NB4 (cell line): ENCODE data around the gene GATAD2B.

Experiments used
- DNase-seq: peaks from one replicate; pipeline ENCODE4 v3.0.0; 2010; ENCODE audit warnings: low read depth
- H3K4me3 ChIP-seq: one replicate; pipeline ENCODE4 v1.5.1; 2011; ENCODE audit warnings: mild to moderate bottlenecking, low read depth, low read length, moderate library complexity
- CTCF ChIP-seq: IDR thresholded peaks from one replicate; pipeline ENCODE4 v1.5.1; 2012; ENCODE audit warnings: low read depth, low read length
- MAX ChIP-seq: IDR thresholded peaks from 2 replicates; pipeline ENCODE4 v1.6.1; 2011; ENCODE audit warnings: low read depth, low read length
- MYC ChIP-seq: IDR thresholded peaks from 2 replicates; pipeline ENCODE4 v1.6.1; 2011; ENCODE audit warnings: low read depth, low read length
- POLR2A ChIP-seq: IDR thresholded peaks from 2 replicates; pipeline ENCODE4 v1.6.1; 2011; ENCODE audit warnings: mild to moderate bottlenecking; ENCODE audit not compliant: insufficient read length; ENCODE audit errors: extremely low read depth

GATAD2B gene

GRCh38 chr1:153805042-153805745 is 117.6 kb downstream of the GATAD2B start:
- TF ChIP-seq MAX, result no peak
- no peak for TF ChIP-seq MYC
- TF ChIP-seq POLR2A, result no peak
- no peak for TF ChIP-seq CTCF
- no peak overlapping the region for H3K4me3 ChIP-seq
- peak; percentile 87 for DNase-seq

GRCh38 chr1:153804112-153804511 is 118.7 kb downstream of the GATAD2B start:
- TF ChIP-seq CTCF, result no peak
- DNase-seq, result no peak
- H3K4me3 ChIP-seq, result no peak overlapping the region

- no peak for DNase-seq
- H3K4me3 ChIP-seq, result no peak overlapping the region
- no peak for TF ChIP-seq MAX
- TF ChIP-seq CTCF, result no peak
- no peak for TF ChIP-seq POLR2A
- TF ChIP-seq MYC, result no peak
These were observed 119.2 kb downstream of the GATAD2B start for GRCh38 chr1:153803470-153804056.

- no peak overlapping the region for H3K4me3 ChIP-seq
These were observed 120.7 kb downstream of the GATAD2B start for GRCh38 chr1:153801786-153802697.

More at GRCh38 chr1:153801786-153802697, 120.7 kb downstream of the GATAD2B start:
- no peak for DNase-seq
- TF ChIP-seq MYC, result no peak
- no peak for TF ChIP-seq CTCF
- no peak for TF ChIP-seq POLR2A
- no peak for TF ChIP-seq MAX
